ENCODE data around the gene TCF4.

The TCF4 gene

DNA sequence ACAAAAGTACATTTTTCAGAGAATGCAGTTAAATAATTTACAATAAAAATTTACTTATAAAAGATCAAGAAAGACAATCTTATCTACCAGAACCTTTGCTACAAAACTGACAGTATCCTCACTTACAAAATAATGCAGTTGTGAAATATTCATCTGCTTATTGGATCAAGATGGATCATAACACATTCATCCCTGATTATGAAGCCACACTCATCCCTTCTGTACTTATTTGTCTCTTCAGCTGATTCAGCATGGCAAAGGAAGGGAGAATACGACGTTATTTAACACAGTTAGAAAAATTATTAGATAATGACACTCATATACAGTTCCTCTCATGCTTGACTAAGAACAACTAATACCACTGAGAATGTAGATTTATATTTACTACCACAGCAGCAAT, 46.4 kb downstream of the TCF4 start:
- no peak overlapping the region for H3K4me3 Mint-ChIP-seq
- no peaks in the 10 kb centered on the region for H3K4me1 Mint-ChIP-seq (ENCODE audit: low read depth)
- no peaks in the 10 kb centered on the region for H3K9me3 Mint-ChIP-seq (ENCODE audit: low read depth)
- no peaks in the 10 kb centered on the region for H3K36me3 Mint-ChIP-seq
- no peak overlapping the region for H3K27ac Mint-ChIP-seq
- no peaks in the 10 kb centered on the region for H3K27me3 Mint-ChIP-seq

DNA sequence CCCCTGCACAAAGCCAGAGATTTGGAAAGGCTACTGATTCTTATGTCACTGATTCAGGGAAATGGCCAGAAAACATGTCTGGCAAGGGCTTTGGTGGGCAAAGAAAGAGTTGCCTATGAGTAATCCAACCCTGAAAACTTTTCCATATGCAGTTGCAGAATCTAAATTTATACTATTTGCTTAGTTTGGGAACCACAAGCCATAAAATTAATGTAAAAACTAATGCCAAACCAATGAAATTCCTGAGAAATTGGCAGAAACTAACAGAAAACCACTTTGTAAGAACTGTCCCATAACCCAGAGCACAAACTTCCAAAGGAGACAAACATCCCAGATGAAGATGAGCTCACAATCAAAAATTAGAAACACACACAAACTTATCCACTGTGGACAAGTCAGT, 48.8 kb downstream of the TCF4 start:
- Mint-ChIP-seq H3K27ac (no peak overlapping the region), H3K27me3 (no peaks in the 10 kb centered on the region), H3K4me1 (ENCODE audit: low read depth) (no peaks in the 10 kb centered on the region), H3K36me3 (no peaks in the 10 kb centered on the region), H3K4me3 (no peak overlapping the region), H3K9me3 (ENCODE audit: low read depth) (no peaks in the 10 kb centered on the region)

DNA sequence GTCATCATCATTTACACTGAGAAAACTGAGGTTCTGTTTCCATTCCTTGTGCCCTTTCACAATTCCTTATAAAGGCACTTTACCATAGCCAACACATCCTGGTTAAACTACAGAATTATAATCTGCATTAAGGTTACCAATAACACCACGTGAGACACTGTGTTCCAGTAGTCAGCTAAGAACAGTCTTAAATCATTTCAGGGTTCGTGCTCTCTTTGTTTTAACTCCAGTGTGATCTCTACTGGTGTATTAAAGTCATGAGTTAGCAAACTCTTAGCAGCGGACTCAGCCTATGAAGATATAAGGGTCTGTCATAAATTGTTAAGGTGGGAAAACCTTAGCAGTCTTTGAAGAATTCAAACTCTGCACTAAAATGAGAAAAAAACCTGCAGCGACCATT, 53.0 kb downstream of the TCF4 start:
- H3K9me3 Mint-ChIP-seq (ENCODE audit: low read depth), result no peaks in the 10 kb centered on the region
- no peaks in the 10 kb centered on the region for H3K36me3 Mint-ChIP-seq
- H3K4me1 Mint-ChIP-seq (ENCODE audit: low read depth), result no peaks in the 10 kb centered on the region
- H3K27me3 Mint-ChIP-seq, result peaks cover 3% of the 10 kb centered on the region
- no peak overlapping the region for H3K27ac Mint-ChIP-seq
- no peak overlapping the region for H3K4me3 Mint-ChIP-seq

DNA sequence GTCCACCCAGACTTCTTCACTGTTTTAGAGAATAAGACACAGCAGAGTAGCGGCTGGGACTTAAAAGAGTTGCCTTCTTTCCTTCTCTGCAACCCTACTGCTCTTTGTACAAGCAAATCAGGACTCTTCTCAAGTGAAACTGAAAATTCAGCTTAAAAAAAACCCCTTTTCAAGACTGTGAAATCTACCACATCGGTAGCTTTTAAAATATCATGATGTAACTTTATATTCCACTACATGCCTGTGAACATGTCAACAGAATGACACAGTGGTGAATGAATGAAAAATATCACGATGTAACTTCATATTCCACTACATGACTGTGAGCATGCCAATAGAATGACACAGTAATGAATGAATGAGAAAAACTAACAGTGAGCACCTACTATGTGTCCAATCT, 53.4 kb downstream of the TCF4 start:
- H3K36me3 Mint-ChIP-seq, result no peaks in the 10 kb centered on the region
- no peak overlapping the region for H3K4me3 Mint-ChIP-seq

DNA sequence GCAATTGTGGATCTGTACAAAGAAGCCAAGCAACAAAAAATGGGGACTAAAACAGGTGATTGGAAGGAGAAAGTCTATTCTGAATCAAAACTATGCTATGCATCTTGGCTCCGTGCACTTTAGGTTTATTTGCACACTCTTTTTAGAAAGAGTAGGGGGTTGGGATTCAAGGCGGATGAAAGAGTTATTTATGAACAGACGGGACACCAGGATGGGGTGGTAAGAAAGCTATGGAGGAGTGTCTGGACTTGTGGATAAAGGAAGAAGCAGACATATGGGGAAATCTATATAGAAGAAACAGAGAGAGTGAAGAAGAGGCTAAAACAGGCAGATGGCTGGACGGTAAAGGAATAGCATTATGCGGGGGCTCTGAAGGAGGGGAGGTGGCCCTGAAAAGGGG, 57.8 kb downstream of the TCF4 start:
- Mint-ChIP-seq H3K27ac (no peak overlapping the region), H3K27me3 (peaks cover 3% of the 10 kb centered on the region), H3K9me3 (ENCODE audit: low read depth) (no peaks in the 10 kb centered on the region), H3K4me1 (ENCODE audit: low read depth) (no peaks in the 10 kb centered on the region), H3K36me3 (no peaks in the 10 kb centered on the region), H3K4me3 (no peak overlapping the region)

More for the DNA sequence above, 53.4 kb downstream of the TCF4 start:
- no peak overlapping the region for H3K27ac Mint-ChIP-seq
- H3K4me1 Mint-ChIP-seq (ENCODE audit: low read depth), result no peaks in the 10 kb centered on the region
- peaks cover 3% of the 10 kb centered on the region for H3K27me3 Mint-ChIP-seq
- no peaks in the 10 kb centered on the region for H3K9me3 Mint-ChIP-seq (ENCODE audit: low read depth)

DNA sequence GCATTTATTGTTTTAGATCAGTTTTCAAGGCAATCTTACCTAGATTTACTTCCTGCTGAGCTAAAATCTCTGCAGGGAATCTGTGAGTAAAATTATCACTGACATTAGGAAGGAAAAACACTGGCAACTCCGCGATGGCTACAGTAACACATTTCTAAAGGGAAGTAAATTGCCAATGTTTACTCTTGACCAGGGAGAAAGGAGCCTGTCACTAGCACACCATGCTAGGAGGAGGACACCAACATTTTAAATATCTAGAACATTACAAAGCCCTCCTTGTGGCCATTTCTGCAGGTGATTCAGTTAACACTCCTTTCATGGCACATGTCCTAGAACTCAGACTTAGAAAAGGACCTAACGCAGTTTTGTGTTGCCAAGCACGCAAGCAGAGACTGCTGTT, 58.4 kb downstream of the TCF4 start:
- peaks cover 3% of the 10 kb centered on the region for H3K27me3 Mint-ChIP-seq
- H3K27ac Mint-ChIP-seq, result no peak overlapping the region
- no peaks in the 10 kb centered on the region for H3K9me3 Mint-ChIP-seq (ENCODE audit: low read depth)
- no peaks in the 10 kb centered on the region for H3K36me3 Mint-ChIP-seq
- H3K4me3 Mint-ChIP-seq, result no peak overlapping the region
- H3K4me1 Mint-ChIP-seq (ENCODE audit: low read depth), result no peaks in the 10 kb centered on the region

DNA sequence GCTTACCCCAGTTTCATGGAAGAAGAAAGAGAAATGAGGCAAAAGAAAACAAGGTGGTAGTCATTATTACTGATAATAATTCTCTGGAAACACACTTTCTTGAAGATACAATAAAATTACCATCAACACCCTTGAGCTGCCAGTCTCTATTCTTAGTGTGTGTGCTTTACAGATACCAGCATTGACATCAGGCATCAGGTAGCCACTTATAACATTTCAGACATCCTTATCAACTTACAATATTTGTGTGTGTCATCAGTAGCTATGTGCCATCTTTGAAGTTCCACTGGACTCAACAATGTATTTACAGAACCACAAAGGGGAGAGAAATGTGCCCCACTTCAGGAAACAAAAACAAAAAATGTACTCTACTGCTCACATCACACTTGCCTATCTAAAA, 62.1 kb downstream of the TCF4 start:
- Mint-ChIP-seq H3K4me1 (ENCODE audit: low read depth) (no peaks in the 10 kb centered on the region), H3K27ac (no peak overlapping the region), H3K9me3 (ENCODE audit: low read depth) (no peaks in the 10 kb centered on the region), H3K36me3 (no peaks in the 10 kb centered on the region), H3K4me3 (no peak overlapping the region), H3K27me3 (no peaks in the 10 kb centered on the region)

DNA sequence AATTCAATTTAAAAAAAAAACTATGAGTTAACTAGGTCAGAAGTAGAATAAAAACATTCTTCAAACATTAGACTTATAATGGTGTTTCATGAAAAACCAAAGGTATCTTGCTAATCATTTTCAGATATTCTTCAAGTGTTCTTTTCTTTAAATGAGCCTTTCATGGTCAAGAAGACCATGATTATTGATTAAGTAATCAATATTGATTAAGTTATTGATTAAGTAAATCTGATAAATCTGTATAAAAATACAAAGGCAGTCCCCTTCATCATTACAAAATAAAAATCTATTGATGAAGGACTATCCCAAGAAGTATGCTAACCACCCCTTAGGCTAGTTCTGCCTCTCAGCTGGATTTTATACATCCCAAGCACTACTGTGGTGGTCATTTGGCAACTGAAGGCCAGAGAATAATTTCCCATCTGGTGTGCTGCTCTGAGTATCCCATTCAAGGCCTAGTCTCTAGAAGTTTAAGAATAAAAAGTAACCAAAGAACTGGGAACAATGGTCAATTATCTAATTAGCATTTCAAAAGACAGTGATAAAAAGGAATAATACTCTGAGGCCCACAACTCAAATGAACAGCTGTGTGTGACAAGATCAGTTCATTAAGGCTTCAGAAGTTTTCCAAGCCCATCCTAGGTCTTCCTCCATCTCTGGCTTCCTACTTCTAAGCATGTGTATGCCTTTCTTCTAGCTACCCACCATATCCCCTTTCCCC, 63.5 kb downstream of the TCF4 start:
- Mint-ChIP-seq H3K36me3 (no peaks in the 10 kb centered on the region), H3K4me3 (no peak overlapping the region), H3K27ac (no peak overlapping the region), H3K9me3 (ENCODE audit: low read depth) (no peaks in the 10 kb centered on the region), H3K27me3 (no peaks in the 10 kb centered on the region), H3K4me1 (ENCODE audit: low read depth) (no peaks in the 10 kb centered on the region)

DNA sequence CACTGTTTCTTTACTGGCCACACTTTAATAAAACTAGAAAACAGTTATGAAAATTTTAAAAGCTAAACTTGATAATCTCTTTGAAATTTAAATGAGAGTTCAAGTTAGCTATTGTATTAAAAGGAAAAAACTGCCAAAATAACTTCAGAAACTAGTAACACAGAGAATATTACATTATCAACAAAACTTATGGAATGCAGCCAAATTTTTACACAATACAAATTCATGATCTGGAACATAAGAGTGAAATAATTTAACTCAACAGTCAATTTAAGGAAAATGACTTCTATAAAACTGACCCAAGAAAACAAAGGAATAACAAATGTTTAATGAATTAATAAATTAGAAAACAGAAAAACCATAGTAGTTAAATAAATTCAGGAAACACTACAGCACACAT, 65.0 kb downstream of the TCF4 start:
- no peaks in the 10 kb centered on the region for H3K9me3 Mint-ChIP-seq (ENCODE audit: low read depth)

DNA sequence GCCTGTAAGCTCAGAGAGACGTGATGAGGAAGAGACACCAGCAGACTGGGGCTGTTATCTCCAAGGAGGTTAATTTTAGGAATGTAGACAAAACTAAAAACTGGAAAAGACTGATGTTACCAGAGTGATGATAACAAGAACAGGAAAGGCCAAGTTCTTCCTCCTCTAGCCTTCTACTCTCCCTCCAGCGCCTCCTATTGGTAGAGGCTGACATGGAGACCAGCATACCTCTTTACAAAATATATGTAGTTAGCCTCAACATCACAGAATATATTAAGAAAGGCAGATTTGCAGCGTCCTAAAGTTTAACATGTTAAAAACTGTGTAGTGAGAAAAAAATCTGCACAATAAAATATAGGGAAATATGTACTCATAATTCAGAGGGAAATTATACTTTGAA, 66.0 kb downstream of the TCF4 start:
- Mint-ChIP-seq H3K27me3 (no peaks in the 10 kb centered on the region), H3K4me1 (ENCODE audit: low read depth) (no peaks in the 10 kb centered on the region), H3K9me3 (ENCODE audit: low read depth) (no peaks in the 10 kb centered on the region), H3K36me3 (no peaks in the 10 kb centered on the region), H3K4me3 (no peak overlapping the region), H3K27ac (no peak overlapping the region)

More for the DNA sequence above, 65.0 kb downstream of the TCF4 start:
- H3K4me1 Mint-ChIP-seq (ENCODE audit: low read depth), result no peaks in the 10 kb centered on the region
- no peaks in the 10 kb centered on the region for H3K27me3 Mint-ChIP-seq
- H3K36me3 Mint-ChIP-seq, result no peaks in the 10 kb centered on the region
- no peak overlapping the region for H3K4me3 Mint-ChIP-seq
- H3K27ac Mint-ChIP-seq, result no peak overlapping the region

DNA sequence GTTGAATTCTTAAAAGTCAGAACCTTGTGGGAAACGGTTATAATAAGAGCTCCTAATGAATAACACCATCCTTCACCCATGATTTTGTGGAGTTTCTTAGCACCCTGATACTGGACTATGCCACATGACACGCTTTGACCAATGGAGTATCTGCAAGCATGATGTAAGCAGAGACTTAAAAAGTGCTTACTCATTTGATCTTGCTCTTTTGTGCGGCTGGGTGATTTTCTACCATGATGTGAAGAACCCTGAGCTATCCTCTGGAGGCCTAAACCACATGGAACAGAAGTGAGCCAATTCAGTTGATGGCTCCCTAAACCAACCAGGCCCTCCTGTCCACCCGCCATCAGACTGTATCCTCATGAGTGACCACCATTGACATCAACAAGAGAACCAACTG, 70.9 kb downstream of the TCF4 start:
- H3K36me3 Mint-ChIP-seq, result no peaks in the 10 kb centered on the region
- no peaks in the 10 kb centered on the region for H3K27me3 Mint-ChIP-seq
- H3K27ac Mint-ChIP-seq, result no peak overlapping the region
- no peak overlapping the region for H3K4me3 Mint-ChIP-seq
- H3K4me1 Mint-ChIP-seq (ENCODE audit: low read depth), result no peaks in the 10 kb centered on the region
- H3K9me3 Mint-ChIP-seq (ENCODE audit: low read depth), result no peaks in the 10 kb centered on the region

DNA sequence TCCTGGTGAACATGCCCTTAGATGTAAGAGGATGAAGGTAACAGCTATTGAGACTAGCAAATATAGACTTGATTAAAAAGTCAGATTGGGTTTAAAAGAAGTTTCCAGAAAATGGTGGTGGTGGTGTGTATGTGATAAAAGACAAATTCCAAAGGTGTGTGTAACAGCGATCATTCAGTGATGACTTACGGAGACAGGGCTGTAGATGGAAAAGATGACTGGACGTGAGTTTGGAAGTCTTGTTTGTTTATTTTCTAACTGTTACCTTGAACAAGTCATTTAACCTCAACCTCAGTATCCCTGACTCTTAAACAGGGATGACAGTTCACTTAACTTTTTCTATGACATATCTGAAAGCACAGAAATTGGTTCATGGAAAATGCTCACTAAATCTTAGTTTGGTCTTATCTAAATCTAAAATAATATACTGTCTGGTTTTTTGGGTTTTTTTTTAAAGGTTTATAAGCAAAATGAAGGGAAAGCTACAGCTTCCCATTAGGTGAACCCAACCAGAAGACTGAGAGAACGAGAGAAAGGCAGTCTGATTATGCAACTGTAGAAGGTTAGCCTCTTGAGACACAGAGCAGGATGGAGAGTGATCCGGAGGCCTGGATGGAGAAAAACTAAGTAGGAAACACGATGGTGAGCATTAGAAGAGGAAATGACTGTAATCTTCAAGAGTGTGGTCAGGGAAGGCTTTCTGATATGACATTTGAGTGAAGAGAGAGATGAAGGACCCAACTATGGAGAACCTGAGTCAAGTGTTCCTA, 71.9 kb downstream of the TCF4 start:
- no peaks in the 10 kb centered on the region for H3K4me1 Mint-ChIP-seq (ENCODE audit: low read depth)
- H3K9me3 Mint-ChIP-seq (ENCODE audit: low read depth), result no peaks in the 10 kb centered on the region
- H3K4me3 Mint-ChIP-seq, result no peak overlapping the region
- no peaks in the 10 kb centered on the region for H3K27me3 Mint-ChIP-seq
- H3K36me3 Mint-ChIP-seq, result no peaks in the 10 kb centered on the region
- H3K27ac Mint-ChIP-seq, result no peak overlapping the region

DNA sequence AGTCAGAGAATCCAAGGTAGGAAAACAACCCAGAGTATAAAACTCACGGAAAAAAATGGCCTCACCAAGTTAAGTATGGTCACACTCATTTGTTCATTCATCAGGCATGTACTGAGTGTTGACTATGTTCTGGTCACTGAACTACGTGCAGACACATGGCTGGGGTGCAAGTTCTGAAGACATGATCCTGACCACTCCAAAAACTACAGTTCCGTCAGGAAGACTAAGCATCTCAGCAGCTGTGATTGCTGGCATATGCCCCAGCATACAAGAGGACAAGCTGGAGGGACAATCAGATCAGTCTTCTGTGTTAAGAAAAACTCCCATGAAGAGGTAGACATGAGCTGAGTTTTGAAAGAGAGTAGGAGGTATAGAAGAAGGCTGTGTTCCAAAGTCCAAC, 72.8 kb downstream of the TCF4 start:
- H3K27ac Mint-ChIP-seq, result no peak overlapping the region
- H3K27me3 Mint-ChIP-seq, result no peaks in the 10 kb centered on the region
- H3K36me3 Mint-ChIP-seq, result no peaks in the 10 kb centered on the region
- H3K4me1 Mint-ChIP-seq (ENCODE audit: low read depth), result no peaks in the 10 kb centered on the region
- H3K4me3 Mint-ChIP-seq, result no peak overlapping the region
- no peaks in the 10 kb centered on the region for H3K9me3 Mint-ChIP-seq (ENCODE audit: low read depth)

DNA sequence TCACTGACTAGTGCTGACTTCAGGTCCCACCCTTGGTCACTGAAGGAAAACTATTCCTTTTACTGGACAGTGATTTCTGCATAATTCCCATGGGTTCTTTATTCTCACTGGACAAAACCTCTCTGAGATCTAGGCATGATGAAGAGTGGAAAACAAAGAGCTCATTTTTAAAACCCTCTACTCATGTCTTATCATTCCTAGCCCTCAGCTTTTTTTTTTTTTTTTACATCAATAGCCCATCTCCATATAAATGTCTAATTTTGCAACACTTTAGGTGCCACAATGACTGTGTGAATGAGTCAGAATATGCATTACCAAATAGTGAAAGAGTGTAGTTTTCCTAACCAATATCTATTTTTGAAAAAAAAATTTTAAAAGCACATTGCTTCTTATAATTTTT, 74.8 kb downstream of the TCF4 start:
- no peaks in the 10 kb centered on the region for H3K27me3 Mint-ChIP-seq
- H3K9me3 Mint-ChIP-seq (ENCODE audit: low read depth), result no peaks in the 10 kb centered on the region
- H3K4me3 Mint-ChIP-seq, result no peak overlapping the region
- H3K36me3 Mint-ChIP-seq, result no peaks in the 10 kb centered on the region
- no peaks in the 10 kb centered on the region for H3K4me1 Mint-ChIP-seq (ENCODE audit: low read depth)
- no peak overlapping the region for H3K27ac Mint-ChIP-seq

DNA sequence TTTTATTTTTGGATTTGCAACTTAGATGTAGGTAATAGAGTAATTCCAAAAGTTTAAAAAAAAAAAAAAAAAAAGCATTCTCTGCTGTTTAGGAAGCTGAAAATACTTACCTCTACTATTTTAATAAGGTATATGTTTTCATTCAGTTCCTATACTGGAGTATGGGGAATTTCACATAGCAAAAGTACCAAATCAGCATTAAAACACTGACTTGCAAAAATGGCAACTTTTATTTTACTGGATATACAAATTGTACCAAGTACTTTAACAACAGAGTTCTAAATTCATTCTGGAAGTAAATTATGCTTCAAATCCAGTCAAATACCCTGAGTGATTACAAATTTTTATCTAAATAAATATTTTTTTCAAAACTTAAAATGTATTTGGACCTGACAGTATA, 76.7 kb downstream of the TCF4 start:
- Mint-ChIP-seq H3K27me3 (no peaks in the 10 kb centered on the region), H3K36me3 (no peaks in the 10 kb centered on the region), H3K4me3 (no peak overlapping the region), H3K4me1 (ENCODE audit: low read depth) (no peaks in the 10 kb centered on the region), H3K9me3 (ENCODE audit: low read depth) (no peaks in the 10 kb centered on the region), H3K27ac (no peak overlapping the region)

DNA sequence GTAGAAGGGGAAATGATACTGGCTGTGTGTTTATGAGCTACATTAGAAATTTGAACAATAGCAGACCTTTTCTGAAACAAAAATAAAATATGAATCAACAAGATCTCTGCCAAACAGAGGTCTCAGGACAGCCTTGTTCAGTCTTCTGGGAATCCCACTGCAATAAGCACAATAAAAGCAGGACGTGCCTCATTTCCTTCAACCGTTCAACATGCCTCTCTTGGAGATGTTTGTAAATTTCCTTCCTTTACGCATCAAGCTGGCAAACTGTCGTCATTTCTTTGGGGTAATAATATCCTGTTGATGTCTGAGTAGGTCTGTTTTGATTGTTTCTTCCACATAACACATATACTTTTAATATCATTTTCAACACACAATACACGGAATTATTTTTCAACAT, 77.2 kb downstream of the TCF4 start:
- no peak overlapping the region for H3K4me3 Mint-ChIP-seq
- no peak overlapping the region for H3K27ac Mint-ChIP-seq
- no peaks in the 10 kb centered on the region for H3K36me3 Mint-ChIP-seq
- no peaks in the 10 kb centered on the region for H3K27me3 Mint-ChIP-seq
- H3K4me1 Mint-ChIP-seq (ENCODE audit: low read depth), result no peaks in the 10 kb centered on the region
- H3K9me3 Mint-ChIP-seq (ENCODE audit: low read depth), result no peaks in the 10 kb centered on the region
